Stimulated activated CD4-positive, alpha-beta T cell treated with anti-CD3 and anti-CD28 coated beads, Interleukin-15, amount 100 ng/mL, for 24 hours (primary cell): ENCODE data around the gene C19orf53.
"Not testable (repeated sequence)": the region's sequence is repeated elsewhere in the genome, so short reads cannot be mapped to it uniquely, and the experiment has no call there.

Experiments
- DNase-seq: peaks from one replicate; pipeline ENCODE4 v3.0.0-alpha.2; 2020

The C19orf53 gene

DNA sequence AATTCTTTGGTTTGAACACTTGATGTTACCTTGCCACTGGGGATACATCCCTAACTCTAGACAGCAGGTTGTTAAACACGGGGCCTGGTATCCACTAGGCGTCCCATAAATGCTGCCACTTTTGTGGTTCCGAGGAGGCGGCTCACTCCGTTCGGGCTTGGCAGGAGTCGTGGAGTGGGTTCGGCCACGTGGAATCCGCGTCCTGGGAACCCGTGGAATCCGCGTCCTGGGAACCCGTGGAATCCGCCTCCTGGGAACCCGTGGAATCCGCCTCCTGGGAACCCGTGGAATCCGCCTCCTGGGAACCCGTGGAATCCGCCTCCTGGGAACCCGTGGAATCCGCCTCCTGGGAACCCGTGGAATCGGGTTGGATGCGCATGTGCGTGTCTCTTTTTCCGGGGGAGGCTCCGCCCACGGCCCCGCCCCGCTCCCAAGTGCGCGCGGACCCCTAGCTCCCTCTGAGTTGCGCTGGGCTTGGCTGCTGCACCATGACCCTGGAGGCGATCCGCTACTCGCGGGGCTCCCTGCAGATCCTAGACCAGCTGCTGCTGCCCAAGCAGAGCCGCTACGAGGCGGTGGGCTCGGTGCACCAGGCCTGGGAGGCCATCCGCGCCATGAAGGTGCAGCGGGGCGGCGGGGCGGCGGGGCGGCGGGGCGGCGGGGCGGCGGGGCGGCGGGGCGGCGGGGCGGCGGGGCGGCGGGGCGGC lies 10.0 kb upstream of the C19orf53 start, which contains the start of gene MRI1:
MRI1 (plus strand) TSS at position 422 of the 707 bp plus-strand sequence; CDS start at position 489, 67 bp downstream.
- peak; percentile 81 for DNase-seq

DNA sequence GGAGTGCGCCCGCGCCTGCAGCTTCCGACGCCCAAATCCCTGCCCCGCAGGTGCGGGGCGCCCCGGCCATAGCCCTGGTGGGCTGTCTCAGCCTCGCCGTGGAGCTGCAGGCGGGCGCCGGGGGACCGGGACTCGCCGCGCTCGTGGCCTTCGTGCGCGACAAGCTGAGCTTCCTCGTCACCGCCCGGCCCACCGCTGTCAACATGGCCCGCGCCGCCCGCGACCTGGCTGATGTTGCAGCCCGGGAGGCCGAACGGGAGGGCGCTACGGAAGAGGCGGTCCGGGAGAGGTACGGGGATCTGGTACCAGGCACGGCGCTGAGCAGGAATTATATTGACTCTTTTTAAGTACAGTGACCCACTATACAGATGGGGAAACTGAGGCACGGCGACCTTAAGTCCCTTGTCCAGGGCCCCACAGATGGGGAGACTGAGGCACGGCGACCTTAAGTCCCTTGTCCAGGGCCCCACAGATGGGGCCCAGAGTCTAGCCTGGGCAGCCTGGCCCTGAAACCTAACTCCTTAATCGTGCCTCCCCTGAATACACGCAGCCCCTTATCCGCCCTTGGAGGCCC lies 9.3 kb upstream of the C19orf53 start:
- peak; percentile 67 for DNase-seq

DNA sequence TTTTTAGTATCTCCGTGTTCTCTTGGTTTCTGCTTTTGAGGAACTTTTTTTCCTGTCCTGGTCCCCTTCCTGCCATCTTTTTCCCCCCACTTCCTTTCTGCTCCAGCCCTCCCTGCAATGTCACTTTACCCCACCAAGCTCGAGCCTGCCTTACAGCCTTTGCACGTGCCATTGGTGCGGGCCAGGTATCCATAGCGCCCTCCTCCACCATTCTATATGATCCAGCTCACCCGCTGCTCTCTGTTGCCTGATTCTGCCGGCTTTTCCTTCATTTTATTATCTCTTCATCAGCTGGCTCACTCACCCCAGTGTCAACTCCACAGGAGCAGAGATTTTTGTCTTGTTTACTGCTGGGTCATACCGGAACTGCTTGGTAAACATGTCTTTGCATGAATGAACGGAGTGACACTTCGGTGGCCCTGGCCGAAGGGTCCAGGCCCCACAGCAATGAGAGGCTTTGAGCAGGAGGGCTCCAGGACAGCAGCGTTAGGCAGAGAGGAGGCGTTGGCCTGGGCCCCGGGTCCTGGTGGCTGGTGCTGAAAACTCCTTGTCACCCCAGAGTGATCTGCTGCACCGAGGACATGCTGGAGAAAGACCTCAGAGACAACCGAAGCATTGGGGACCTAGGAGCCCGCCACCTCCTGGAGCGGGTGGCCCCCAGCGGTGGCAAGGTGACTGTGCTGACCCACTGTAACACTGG lies 8.7 kb upstream of the C19orf53 start:
- DNase-seq = no peak

DNA sequence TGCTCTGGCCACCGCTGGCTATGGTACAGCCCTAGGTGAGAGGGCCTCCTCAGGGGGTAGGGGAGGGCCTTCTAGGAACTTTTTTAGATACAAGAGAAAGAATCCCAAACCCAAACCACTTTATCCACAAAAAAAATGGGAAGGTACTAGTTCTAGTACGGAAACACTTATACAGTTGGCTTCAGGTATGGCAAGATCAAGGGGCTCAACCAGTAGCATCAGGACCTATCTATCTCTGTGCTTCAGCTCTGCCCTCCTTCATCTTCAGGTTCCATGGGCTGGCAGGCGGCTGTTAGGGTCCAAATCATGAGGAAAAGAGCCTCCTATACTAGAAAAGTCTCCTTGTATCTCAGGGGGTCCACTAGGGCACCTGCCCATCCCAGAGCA lies 8.2 kb upstream of the C19orf53 start:
- no peak for DNase-seq

DNA sequence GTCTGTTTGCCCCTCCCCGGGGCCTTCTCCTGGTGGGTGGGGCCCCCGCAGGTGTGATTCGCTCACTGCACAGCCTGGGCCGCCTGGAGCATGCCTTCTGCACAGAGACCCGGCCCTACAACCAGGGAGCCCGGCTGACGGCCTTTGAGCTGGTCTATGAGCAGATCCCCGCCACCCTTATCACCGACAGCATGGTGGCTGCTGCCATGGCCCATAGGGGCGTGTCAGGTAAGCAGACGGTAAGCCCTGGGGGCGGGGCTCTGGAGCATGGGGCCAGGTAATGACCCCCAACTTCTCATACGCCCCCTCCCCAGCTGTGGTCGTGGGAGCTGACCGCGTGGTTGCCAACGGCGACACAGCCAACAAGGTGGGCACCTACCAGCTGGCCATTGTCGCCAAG lies 5.7 kb upstream of the C19orf53 start:
- no peak for DNase-seq

DNA sequence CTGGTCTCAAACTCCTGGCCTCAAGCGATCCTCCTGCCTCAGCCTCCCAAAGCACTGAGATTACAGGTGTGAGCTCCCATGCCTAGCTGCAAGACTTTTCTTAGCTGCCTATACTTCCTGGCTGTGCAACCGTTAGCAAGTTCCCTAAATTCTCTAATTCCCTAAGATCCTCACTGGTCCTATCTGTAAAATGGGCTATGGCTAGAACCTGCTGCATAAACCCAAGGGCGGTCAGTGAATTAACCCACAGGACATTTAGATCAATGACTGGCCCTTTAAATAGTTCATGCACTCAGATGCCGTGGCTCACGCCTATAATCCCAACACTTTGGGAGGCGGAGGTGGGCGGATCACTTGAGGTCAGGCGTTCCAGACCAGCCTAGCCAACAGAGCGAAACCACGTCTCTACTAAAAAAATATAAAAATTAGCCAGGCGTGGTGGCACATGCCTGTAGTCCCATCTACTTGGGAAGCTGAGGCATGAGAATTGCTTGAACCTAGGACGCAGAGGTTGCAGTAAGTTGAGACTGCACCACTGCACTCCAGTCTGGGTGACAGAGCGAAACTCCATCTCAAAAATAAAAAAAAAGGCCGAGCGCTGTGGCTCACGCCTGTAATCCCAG lies 4.1 kb upstream of the C19orf53 start:
- no peak for DNase-seq

DNA sequence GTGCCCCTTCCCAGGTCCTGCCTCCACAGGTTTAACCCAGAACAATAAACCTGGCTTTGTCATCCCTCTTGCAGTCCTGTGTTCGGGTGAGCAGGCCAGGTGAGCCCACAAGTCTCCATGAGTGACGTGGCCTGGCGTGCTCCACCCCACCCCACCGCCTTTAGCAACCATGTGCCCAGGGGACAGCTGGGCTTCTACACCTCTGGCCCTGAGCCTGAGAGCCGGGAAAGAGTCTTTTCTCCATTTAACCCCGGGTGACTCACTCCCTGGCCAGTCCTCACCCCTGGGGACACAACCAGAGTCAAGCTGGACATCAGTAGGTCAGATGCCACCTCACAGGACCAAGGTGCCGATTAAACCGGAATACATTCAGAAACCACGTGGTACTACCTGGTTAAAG lies 4.1 kb downstream of the C19orf53 start:
- DNase-seq = no peak

DNA sequence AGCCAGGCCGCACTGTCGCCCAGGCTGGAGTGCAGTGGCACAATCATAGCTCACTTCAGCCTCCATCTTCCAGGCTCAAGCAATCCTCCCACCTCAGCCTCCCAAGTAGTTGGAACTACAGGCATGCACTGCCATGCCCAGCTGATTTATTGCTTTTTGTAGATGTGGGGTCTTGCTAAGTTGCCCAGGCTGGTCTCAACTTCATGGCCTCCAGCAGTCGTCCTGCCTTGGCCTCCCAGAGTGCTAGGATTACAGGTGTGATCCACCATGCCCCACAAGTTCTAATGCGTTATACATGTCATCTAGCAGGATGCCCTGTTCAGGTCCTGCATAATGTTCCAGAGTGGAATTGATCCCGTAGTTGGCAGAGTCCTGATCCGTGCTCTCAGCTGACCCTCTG lies 4.6 kb downstream of the C19orf53 start:
- DNase-seq = no peak

DNA sequence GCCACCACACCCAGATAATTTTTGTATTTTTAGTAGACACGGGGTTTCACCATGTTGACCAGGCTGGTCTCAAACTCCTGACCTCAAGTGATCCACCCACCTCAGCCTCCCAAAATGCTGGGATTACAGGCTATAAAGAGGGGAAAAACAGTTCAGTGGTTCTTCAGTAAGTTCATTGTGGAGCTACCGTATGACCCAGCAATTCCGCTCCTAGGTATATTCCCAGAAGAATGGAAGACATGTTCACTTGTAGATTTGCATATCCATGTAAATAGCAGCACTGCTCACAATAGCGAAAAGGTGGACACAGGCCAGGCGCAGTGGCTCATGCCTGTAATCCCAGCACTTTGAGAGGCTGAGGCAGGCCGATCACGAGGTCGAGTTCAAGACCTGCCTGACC lies 5.5 kb downstream of the C19orf53 start:
- not testable (repeated sequence) for DNase-seq

DNA sequence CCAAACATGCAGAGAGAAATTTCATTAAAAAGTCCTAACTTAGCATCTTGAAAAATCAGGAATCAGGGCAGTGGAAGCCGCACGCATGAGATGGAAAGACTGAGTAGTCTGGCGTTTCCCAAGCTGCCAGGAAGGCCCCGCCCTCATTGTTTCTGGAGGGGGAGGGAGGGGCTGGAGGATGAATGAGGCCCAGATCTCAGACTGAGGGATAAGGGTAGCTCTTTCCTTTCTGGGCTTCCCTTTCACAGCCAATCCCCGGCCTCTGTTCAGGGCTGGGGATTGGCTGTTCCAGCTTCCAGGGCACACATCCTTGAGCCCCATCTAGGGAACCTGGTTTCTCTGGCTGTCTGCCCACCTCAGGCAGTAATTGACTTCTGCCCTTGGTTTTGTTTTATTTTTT lies 7.3 kb downstream of the C19orf53 start:
- peak; percentile 44 for DNase-seq

DNA sequence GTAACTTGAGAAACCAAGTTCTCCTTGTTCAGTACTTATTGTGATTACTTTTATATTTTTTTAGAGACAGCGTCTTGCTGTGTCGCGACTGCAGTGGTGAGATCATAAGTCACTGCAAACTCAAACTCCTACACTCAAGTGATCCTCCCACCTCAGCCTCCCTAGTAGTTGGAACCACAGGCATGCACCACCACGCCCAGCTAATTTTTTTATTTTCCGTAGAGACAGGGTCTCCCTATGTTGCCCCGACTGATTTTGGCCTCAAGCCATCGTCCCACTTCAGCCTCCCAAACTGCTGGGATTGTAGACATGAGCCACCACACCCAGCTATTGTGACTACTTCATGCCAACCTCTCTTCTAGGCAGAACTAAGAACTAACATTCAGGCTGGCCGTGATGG lies 8.3 kb downstream of the C19orf53 start:
- DNase-seq = no peak

DNA sequence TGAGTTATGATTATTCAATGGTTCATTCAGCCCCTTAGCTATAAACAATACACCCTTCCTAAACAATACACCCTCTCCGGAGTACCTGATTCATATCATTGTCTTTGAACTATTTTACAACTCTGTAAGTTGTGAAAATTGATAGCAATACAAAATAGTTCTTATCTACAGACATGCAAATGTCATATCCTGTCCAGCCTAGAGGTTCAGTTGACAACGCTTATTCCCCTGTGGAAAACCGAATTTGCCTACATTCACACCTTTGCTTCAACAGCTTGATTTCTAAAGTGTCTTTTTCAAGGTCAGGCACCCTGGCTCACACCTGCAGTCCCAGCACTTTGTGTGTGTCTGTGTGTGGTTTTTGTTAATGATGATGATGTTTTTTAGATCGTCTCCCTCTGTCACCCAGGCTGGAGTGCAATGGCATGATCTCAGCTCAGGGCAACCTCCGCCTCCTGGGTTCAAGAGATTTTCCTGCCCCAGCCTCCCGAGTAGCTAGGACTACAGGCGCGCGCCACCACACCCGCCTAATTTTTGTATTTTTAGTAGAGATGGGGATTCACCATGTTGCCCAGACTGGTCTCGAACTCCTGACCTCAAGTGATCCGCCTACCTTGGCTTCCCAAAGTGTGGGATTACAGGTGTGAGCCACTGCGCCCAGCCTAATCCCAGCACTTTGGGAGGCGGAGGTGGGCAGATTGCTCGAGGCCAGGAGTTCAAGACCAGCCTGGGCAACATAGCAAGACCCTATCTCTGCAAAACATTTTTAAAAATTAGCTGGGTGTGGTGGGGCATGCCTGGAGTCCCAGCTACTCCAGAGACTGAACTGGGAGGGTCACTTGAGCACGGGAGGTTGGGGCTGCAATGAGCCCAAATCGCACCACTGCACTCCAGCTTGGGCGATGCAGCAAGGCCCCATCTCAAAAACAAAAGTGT lies 9.6 kb downstream of the C19orf53 start:
- DNase-seq = no peak

DNA sequence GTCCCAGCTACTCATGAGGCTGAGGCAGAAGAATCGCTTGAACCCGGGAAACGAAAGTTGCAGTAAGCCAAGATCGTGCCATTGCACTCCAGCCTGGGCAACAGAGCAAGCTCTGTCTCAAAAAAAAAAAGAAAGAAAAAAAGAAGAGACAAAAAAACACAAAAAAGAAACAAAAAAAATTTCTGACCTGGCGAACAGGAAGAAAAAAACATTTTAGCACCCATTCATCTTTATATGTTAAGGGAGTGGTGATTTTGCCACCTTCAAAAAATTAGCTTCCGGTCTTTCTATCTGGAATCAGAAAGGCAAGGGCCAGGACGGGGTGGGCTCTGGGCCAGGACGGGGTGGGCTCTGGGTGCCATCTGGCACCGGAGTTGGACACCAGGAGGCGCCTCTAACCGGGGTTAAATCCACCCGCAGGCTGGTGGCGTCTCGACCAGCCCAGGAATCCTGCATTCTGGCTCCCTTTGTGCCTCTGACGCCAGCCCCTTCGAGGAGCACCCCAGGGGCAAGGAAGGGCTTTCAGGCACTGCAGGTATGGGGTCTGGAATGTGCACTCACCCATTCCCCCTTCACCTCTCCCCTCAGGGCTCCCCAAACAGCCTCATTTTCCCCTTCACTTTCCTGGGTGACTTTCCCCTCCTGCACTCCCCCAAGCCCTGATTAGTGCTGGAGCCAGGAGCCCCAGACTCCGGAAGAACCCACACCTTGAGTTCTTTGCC lies 10.6 kb downstream of the C19orf53 start:
- peak; percentile 81 for DNase-seq

DNA sequence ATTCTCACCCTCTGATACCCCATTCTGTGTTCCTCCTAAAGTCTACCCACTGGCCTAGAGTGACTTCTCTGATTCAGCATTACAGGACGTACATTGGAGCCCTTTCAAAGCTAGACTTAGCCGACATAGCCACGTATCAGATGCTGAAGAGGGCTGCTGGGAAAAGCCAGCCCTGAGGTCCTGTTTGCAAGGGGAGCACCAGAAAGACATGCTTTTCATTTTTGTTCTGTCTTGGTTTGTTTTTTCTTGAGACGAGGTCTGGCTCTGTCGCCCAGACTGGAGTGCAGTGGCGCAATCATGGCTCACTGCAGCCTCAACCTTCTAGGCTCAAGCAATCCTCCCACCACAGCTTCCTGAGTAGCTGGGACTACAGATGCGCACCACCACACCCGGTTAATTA lies 14.7 kb downstream of the C19orf53 start:
- no peak for DNase-seq

DNA sequence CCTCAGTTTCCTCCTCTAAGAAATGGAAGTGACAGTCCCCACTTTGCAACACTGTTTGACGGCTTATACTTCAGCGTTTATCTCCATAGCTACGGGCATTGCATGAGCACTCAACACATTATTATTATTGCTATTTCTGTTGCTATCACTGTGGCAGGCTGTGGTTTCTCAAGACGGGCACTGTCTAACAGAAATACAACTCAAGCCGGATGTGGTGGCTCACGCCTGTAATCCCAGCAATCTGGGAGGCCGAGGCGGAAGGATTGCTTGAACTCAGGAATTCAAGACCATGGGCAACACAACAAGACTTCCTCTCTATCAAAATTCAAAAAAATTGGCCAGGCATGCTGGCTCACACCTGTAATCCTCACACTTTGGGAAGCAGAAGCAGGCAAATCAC lies 16.1 kb downstream of the C19orf53 start:
- DNase-seq = no peak

DNA sequence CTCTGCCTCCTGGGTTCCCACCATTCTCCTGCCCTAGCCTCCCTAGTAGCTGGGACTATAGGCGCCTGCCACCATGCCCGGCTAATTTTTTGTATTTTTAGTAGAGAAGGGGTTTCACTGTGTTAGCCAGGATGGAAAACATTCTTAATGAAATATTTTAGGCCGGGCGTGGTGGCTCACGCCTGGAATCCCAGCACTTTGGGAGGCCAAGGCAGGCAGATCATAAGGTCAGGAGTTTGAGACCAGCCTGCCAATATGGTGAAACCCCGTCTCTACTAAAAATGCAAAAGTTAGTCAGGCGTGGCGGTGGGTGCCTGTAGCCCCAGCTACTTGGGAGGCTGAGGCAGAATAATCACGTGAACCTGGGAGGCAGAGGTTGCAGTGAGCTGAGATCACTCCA lies 19.1 kb downstream of the C19orf53 start:
- DNase-seq = not testable (repeated sequence)

DNA sequence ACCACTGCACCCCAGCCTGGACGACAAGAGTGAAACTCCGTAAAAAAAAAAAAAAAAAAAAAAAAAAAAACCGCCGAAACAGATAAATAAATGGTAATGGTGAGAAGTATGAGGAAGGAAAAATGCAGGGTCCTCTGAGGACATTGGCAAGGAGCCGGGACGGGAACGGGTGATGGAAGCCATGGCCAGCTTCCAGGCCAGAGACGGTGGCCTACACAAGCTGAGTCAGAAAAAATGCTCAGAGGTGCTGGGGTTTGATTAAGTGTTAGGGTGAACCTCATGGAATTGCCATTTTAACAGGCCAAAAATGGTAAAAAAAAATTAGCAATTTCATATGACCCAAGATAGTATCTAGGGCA lies 20.1 kb downstream of the C19orf53 start:
- no peak for DNase-seq

DNA sequence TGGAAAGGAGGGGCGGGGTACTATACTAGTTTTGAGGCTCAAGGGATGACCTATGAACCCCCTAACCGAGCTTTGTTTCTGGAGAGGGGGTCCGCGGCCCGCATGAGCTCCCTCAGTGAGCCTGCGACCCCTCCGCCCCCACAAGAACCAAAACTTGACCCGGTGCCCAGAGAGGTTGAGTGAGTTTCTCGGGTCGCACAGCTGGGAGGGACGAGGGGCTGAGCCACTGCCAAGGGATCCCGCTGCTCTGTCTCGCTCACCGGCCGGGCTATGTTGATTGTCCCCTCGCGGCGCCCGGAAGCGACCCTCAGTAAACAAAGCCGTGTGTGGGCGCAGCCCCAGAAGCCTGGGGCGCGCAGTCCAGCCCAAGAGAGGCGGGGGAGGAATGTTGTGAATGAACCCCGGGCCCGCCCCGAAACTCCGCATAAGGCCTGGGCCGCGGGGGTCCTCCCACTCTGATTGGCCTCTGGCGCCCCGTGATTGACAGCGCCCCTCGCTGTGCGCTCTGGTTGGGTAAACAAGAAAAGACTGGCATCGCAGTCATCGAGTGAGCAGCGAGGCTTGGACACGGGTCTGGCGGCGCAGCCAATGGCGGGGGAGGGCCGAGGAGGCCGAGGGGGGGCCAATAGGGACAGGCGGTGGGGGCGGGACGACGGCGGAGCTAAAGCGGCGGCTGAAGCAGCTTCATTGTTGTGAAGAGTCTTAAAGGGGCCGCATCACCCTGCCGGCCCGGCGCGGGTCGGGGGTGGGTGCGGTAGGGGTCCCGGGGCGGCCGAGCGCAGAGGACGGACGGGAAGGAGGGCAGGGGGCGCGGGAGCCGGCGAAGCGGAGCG lies 20.7 kb downstream of the C19orf53 start, which contains the start of gene ZSWIM4:
ZSWIM4 (plus strand) TSS at position 687 of the 833 bp plus-strand sequence. CDS start 206 bp downstream, outside the sequence.
- DNase-seq = peak; percentile 98

DNA sequence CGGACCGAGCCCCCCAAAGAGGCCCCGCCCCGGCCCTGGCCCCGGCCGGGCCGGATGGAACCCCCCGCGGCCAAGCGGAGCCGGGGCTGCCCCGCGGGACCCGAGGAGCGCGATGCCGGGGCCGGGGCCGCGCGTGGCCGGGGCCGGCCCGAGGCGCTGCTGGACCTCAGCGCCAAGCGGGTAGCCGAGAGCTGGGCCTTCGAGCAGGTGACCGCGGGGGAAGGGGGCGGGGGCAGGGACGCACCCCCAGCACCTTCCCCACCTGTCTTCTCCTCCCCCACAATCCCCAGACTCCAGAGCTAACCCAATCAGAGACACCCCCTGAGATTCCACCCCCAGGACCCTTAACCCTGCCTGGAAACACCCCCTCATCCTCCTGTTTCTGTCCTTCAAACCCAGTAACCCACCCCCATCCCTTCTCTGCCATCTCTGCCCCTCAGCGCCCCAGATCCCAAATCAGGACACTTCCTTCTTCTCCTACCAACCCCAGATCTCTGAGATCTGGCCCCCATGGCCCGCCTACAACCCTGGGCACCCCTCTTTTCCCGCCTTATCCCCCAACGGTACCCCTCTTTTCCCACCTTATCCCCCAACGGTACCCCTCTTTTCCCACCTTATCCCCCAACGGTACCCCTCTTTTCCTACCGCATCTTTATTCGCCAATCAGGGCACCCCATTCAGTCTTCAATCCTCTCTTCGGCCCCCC lies 21.5 kb downstream of the C19orf53 start:
- DNase-seq = no peak
